HG02884 (cell line): Measurements from ENCODE around the gene PSMG1.
A peak's percentile ranks its signal among the peaks of the same experiment; 100 is the strongest.
"Not testable (repeated sequence)": the region's sequence is repeated elsewhere in the genome, so short reads cannot be mapped to it uniquely, and the experiment has no call there.

ENCODE experiments used
- ATAC-seq: cut with Tn5 transposase; IDR thresholded peaks from one replicate; pipeline ENCODE4 v1.9.1; 2021; ENCODE audit warnings: mild to moderate bottlenecking, moderate library complexity; ENCODE audit not compliant: unreplicated experiment

PSMG1 gene, protein sequence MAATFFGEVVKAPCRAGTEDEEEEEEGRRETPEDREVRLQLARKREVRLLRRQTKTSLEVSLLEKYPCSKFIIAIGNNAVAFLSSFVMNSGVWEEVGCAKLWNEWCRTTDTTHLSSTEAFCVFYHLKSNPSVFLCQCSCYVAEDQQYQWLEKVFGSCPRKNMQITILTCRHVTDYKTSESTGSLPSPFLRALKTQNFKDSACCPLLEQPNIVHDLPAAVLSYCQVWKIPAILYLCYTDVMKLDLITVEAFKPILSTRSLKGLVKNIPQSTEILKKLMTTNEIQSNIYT

DNA sequence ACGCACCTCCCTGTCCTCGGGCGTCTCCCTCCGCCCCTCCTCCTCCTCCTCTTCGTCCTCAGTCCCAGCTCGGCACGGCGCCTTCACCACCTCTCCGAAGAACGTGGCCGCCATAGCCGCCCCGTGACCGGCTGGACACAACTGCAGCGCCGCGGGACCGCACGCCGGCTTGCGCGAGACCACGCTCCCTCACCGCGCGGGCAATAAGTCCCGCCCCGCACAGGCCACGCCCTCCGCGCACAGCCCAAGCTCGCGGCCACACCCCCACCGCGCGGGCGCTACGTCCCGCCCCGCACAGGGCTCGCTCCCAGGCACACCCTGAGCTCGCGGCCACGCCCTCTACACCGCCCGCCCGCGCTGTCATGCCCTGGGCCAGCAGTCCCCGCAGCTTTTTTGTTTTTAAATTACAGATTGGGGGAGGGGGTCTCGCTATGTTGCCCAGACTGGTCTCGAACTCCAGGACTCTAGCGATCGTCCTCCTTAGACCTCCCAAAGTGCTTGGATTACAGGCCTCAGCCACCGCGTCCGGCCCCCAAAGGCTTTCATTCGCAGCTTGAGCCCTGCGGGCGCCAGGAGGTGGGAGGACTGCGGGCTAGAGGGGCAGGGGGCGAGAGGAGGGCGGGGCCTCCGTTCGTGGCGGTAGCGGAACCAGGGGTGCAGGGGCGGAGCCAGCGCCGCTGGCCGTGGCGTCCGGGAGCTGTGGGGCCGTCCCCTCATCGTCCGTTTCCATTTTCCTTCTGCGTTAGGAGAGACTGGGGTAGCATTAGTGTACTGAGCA is at the start of gene PSMG1:
TSS of gene PSMG1 (minus strand) at position 180 of the 778 bp plus-strand sequence. CDS start at position 114, 66 bp downstream.
- peak; percentile 78 for ATAC-seq

DNA sequence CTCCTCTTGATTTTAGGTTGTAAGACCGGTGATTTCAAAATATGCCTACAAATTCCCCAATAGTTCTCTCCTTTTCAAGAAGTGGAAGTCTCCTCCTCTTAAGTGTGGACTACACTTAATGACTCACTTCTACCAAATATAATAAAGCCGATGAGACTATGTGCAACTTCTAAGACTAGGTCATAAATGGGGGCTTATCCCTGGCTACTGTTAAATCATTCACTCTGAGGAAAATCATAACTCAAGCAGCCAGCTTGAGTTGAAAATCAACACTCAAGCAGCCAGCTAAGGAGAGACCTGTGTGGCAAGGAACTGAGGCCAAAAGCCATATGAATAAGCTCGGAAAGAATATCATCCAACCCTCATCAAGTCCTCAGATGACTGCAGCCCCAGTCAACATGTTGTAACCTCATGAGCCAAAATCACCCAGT is 49.6 kb upstream of the PSMG1 start:
- no peak for ATAC-seq

DNA sequence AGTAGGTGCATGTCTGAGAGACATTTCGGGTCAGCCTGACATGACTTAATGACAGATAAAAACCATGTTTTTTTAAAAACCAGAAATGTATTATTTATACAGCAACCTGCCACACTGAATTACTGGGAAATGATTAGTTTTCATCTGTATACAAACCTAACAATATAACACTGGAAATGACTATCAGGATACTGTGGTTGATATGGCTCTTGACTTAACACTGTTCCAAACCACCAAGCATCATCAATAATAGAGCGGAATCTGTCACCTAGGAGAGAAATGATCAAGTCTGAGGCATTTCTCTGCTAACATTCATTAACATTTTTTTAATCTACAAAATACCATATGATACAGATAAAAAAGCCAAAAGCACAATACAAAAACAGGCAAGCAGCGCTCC is 41.7 kb upstream of the PSMG1 start:
- ATAC-seq: no peak

DNA sequence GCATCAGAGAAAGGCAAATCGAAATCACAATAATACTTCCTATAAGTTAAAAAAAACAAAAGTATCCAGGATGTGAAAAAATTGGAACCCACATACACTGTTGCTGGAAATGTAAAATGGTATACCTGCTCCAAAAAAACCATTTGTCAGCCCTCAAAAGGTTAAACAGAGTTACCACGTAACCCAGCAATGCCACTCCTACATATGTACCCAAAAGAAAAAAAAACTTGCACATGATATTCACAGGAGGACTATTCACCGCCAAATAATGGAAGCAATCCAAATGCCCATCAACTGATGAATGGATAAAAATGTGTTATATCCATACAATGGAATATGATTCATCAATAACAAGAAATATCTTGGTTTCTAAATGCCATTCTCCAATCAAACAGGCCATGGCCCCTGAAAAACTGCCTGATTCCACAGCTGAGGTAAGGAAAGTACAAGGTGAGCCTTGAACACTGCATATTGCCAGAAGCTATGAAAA is 38.8 kb upstream of the PSMG1 start:
- ATAC-seq: no peak

DNA sequence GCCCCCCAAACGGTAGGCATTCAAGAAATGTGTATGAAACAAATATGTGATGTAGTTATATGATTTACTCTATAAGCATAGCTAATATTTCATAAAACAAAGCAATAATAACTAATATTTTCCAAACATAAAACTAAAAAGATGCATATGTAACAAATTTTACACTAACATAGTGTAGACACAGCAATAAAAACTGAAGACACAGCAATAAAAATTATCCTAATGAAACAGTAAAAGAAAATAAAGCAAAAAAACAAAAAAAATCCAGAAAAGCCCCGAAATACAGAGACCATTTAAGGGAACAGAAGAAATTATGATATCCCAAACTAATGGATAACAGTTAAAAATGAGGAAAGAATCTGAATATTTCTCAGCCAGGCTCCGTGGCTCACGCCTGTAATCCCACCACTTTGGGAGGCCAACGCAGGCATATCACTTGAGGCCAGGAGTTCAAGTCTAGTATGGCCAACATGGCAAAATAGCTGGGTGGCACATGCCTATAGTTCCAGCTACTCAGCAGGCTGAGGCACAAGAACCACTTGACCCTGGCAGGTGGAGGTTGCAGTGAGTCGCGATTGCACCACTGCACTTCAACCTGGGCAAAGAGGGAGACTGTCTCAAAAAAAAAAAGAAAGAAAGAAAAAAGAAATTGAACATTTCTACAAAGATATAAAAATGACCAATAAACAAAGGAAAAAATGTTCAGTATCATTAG is 38.2 kb upstream of the PSMG1 start:
- ATAC-seq: no peak

DNA sequence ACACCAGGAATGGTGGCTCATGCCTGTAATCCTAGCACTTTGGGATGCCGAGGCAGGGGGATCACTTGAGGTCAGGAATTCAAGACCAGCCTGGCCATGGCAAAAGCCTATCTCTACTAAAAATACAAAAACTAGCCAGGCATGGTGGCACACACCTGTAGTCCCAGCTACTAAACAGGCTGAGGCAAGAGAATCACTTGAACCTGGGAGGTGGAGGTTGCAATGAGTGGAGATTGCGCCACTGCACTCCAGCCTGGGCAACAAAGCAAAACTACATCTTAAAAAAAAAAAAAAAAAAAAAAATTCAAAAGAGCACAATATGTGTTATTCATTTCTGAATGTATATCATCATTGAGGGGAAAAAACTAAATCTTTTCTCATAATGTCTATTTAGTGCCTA is 37.6 kb upstream of the PSMG1 start:
- ATAC-seq: not testable (repeated sequence)

DNA sequence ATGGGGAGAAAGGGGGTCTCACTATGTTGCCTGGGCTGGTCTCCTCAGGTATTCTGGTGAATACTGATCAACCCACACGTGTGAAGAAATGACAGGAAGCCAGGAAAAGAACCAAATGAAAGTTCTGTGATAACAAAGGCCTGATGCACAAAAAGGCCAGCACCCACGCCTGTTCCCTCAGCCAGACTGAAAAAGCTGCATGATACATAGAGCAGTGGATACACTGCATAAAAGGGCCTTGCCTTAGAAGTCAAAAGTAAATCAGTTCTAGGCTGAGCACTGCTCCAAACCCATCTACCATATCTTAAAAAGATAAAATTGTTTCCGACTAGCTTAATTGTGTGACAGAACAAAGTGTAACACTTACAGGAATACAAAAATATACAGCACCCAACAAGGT is 36.9 kb upstream of the PSMG1 start:
- no peak for ATAC-seq

DNA sequence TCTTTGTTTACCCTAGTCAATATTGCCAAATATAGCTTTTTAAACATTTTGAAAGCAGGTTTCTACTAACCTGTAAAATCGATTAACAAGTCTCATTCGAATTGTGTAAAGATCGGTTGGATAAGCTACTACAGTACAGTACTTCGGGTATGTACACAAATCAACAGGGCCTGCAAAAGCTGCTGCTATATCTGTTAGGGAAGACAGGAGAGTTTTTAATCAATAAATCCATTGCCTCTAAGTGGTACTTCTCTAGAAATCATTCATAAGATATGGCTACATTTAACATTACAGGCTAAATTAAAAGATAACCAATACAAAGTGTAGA is 34.8 kb upstream of the PSMG1 start:
- ATAC-seq: no peak

DNA sequence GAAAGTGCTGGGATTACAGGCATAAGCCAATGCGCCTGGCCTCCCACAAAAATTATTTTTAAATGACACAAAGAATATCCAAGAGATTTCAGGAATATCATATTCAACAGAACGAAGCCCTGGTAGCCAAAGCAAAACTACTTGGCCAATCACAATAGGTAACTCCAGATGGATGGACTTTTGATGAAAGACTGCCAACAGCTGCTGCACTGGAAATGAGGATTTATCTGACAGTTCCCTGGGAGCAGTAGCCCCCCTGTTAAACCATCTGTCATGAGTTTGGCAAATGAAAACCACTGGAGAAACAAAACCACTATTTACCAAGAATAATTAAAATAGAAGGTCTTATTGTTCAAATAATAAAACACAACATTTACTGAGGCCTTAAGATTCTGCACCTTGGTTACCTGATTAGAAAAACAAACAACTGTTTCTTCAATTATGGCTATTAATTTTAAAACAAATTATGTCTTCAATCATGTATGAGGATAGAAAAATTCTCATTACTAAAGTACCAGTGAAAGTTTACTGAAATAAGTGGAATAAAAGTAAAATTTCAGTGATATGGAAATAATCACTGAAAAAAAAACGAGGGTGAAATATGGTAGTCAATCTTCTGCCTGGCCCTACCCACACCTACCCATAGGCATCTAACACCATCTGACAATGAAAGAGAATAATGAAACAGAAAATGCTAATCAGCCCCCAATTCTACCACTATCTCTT is 34.3 kb upstream of the PSMG1 start:
- ATAC-seq: no peak

DNA sequence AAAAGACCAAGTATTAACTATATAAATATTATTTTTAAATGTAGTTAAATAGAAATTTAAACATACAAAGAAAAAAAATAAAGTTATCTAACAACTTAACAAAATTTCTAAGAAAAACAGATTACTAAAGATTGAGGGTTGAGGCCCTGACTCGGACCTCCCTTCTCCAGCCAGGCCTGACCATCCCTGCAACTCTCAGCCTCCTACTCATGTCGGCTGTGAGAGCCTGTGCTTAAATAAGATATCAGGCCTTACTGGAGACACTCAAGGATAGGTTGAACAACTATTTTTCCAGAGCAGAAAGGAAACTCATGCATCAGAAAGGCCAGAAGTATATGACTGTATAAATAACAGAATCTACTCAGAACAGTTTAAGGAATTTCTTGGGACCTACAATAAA is 33.0 kb upstream of the PSMG1 start:
- no peak for ATAC-seq

DNA sequence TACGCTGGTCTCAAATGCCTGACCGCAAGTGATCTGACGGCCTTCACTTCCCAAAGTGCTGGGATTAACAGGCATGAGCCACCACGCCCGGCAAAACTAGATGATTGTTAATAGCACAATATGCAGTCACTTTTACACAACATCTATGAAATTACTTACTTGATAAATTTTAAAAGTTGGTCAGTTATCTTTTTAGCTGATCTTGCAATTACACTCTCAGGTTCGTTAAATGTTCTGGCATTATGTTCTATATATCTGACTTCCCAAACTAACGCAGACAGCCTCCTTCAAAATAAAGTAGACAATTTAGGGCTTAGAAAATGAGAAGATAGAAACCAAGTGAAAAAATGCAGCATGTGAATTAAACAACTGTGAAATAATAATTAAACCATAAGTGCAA is 31.8 kb upstream of the PSMG1 start:
- ATAC-seq: no peak

DNA sequence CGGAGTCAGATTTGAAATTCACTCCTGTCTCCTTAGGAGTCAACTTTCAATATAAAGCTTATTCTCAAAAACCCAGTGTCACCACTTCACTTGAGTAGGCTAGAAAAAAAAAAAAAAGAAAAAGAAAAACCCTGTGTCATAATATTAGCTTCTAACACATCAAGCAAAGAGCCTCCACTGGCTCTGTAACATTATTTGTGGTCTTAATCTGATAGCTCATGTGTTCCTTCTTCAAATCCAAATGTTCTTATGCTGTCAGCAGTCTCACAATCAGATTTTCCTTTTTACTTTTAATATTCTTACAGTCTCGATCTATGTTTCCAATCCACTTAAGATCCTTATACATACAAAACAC is 26.1 kb upstream of the PSMG1 start:
- no peak for ATAC-seq

DNA sequence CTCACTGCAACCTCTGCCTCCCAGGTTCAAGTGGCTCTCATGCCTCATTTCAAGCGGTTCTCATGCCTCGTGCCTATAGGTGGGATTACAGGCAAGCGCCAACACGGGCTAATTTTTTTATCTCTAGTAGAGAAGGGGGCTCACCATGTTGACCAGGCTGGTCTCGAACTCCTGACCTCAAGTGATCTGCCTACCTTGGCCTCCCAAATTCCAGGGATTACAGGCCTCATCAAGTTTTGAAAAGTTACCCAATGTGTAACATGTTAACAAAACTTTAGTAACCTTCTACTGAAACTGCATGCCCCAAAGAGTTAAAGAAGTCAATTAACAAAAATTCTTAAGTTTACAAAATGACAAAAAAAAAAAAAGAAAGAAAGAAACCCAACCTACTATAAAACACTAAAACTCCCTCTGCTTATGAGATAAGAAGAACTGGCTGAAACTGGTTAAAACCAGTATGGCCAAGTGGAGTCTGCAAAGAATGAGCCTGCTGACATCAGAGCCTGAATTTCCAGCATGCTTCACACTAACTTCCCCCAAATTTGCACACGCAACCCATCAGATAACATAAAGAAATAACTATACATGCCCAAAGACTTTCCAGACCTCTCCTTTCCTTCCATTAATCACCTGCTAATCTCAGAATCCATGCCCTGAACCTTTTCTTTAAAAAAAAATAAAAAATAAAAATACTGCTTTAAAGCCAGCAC is 25.5 kb upstream of the PSMG1 start:
- ATAC-seq: no peak

DNA sequence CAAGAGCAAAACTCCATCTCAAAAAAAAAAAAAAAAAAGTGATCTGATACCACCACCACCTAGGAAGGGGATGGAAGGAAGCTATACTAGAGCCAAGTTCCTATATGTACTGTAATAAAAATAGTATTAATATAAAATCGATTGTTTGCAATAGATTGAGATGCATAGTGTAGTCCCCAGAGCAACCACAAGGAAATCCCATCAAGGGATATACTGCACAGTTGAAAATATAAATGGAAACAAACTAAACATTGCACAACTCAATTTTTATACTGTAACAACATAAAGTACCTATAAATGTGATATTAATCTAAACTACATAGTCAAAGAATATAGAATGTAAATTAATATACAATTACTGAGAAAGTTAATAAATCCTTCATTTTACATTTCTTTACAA is 20.9 kb upstream of the PSMG1 start:
- no peak for ATAC-seq

DNA sequence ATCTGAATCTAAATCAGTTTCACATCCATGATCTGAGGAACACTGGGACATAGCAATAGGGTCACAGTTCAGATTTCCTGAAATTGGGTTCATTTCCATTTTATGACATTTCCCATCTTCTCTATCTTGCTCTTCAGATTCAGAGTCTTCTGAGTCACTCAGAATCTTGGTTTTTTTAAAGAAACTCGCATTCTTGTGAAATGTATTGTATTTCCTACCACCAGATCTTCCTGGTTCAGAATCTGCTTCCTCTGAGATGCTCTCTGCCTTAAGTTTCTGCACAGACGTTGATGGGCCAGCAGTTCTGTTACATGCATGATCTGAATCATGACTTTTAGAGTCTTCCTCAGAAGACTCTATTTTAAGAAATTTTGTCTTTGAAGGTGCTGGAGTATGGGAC is 15.5 kb upstream of the PSMG1 start:
- no peak for ATAC-seq

DNA sequence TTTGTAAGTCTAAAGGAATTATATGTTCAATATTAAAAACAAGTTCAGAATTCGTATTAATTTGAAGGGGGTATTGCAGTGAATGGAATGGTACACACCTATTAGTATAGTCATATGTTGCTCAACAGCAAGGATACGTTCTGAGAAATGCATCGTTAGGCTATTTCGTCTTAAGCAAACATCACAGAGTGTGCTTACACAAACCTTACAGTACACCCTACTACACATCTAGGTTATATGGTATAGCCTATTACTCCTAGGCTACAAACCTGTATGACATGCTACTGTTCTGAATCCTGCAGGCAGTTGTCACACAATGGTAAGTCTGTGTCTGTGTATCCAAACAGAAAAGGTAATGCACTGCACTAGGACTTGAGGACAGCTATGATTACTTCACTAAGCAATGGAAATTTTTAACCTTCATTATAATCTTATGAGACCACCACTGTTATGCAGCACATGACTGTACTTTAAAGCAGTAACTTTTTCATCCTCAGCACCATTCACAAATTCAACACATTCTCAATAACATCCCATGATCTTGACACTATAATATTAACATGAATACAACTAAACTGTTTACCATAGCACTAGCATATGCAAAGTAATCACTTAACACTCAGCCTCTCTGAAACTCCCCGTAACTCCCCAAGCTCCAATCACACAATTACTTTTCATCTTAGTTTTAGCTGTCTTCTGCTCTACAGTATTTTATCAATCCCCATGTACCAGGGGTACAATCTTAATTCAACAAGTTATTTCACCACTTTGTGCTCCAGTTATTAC is 14.4 kb upstream of the PSMG1 start:
- ATAC-seq: no peak

DNA sequence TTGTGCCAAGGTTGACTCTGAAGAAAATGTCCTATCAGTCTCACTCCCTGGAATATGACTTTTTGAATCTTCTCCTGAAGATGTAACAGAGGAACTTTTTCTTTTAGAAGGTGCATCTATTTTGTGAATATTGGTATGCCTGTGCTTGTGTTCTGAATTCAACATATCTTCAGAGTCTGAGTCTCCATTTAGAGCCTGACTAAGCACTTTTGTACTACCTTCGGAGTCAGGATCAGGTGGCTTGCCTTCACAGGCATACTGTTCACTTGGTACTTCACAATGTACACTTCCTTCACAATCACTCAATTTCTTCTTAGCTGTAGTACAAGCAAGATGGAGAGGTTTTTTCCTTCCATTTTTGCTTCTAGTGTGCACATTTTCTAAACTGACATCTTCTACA is 13.6 kb upstream of the PSMG1 start:
- ATAC-seq: no peak

DNA sequence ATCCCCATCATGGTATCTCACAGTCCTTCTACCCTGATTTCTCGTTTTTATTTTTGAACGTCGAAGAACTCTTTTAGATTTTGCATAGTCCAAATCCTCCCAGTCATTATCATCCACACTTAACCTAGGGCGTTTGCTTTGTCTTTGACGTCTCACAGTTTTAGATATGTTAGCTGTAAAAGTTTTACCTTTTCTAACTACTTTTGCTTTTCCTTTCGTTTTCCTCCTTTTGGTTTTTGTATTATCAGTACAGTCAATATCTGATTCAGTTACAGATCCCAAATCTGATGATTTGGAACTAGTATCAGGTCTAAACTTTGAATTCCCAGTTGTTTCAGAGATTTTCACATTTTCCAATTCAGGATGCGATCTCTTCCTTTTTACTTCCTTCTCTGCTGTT is 13.1 kb upstream of the PSMG1 start:
- no peak for ATAC-seq

DNA sequence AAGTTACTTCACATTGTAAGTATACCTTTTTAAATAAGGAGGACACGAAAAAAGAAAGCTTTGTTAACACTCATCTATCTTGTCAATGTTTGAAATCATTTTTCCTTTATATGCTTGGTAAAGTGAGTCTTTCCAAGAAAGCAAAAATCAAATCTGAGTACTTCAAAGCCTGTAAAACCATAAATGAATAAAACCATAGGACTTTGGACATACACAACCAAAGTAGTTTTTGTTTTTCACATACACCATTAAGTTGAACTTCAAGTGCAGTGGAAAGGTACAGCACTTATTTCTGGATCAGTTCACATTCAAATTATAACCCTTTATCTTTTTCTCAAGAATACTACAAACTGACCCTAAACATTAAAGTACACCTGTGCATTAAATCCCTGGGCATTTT is 10.1 kb upstream of the PSMG1 start:
- no peak for ATAC-seq
